SKM-1 (cell line): ENCODE data around the gene PTPRU.

Experiments used
- DNase-seq: peaks from one replicate; lab custom pipeline; 2025; ENCODE audit not compliant: unreplicated experiment; lab: John Stamatoyannopoulos, UW

PTPRU gene

GRCh38 chr1:29360768-29361167 lies 124.4 kb downstream of the PTPRU start:
- DNase-seq: no peak

- no peak for DNase-seq
These were observed 125.4 kb downstream of the PTPRU start for GRCh38 chr1:29361686-29362085.

GRCh38 chr1:29362116-29362515 lies 125.8 kb downstream of the PTPRU start:
- DNase-seq: no peak

DNA sequence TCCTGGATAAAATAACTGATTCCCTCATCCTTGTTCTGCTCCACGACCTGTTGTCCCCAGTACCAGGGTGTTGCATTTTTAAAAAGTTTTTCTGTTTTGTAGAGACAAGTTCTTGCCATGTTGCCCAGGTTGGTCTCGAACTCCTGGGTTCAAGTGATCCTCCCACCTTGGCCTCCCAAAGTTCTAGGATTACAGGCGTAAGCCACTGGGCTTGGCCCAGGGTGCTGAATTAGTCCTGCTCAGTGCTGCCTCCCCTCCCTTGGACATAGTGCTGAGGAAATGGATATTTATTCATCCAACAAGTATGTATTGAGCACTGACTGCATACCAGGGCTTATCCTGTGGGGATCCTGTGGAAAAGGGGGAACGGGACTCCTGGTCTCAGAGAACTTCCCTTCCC lies 126.4 kb downstream of the PTPRU start:
- DNase-seq: no peak

DNA sequence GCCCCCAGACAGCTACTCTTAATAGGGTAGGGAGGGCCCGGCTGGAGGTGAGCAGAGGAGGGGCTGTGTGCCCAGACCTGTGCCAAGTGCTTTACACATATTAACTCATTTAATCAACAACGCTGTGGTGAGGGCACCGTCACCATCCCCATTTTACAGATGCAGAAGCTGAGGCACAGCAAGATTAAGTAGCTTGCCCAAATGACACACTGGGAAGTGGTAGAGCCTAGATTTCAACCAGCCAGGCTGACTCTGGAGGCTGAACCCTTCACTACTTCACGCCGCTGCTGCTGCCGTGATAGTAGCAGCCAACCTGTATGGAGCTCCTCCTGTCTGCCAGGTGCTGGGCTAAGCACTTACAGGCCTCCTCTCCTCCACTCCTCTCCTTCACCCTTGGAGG lies 127.2 kb downstream of the PTPRU start:
- DNase-seq: no peak

DNA sequence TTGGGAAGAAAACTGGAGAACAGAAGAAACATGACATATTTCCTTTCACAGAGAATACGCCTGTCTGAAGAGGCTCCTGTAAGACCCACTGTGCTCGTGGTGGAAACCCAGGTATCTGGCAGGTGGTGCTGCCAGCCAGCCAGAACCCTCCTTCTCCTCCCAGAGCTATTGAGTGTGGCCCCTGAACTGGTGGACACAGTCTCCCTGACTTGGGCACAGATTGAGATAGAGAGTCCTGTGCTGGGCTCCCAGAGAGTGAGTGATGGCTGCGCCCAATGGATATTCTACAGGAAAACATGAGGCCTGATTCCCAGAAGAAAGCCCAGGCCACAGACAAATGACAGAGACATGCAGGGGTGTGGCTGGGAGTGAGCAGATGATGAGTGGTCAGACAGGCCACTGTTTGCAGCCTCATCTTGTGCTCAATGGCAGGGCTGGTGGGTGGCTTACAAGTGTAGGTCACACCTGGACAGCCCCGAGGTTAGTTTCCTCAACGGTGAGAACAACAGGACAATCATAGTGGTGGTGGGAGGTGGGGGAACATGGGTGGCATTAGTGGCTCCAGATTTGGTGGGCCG lies 127.9 kb downstream of the PTPRU start:
- no peak for DNase-seq

DNA sequence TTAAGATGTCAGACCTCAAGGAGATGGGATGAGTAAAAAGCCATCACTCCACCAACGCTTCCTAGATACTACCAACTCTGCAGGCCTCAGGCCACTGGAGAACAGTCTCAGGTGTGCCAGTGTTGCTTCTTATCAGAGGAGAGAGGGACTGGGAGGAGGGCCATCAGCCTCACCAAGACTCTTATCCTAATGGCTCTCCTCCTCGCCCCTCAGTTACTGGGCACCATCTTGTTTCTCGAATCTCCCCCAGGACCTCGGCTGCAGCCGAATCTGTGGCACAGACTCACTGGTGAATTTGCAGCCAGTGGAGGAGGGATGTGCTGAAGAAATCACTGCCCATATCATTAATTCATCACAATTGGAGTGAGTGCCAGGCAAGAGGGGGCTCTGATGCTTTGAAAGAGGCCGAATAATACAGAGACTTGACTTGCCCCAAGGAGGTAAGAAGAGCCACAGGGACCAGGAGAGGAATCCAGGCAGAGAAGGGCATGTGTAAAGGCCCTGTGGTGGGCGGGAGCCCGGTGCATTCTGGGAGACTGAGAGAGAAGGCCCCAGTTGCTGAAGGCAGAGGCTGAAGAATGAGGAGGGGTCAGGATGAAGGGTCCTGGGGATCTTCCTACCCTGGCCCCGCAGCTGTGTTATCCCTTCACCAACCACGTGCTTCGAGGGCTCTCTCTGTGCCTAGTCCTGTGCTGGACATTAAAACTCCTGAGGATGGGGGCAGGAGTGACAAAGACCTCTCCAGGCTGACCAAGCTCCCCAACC lies 129.8 kb downstream of the PTPRU start:
- DNase-seq: no peak

DNA sequence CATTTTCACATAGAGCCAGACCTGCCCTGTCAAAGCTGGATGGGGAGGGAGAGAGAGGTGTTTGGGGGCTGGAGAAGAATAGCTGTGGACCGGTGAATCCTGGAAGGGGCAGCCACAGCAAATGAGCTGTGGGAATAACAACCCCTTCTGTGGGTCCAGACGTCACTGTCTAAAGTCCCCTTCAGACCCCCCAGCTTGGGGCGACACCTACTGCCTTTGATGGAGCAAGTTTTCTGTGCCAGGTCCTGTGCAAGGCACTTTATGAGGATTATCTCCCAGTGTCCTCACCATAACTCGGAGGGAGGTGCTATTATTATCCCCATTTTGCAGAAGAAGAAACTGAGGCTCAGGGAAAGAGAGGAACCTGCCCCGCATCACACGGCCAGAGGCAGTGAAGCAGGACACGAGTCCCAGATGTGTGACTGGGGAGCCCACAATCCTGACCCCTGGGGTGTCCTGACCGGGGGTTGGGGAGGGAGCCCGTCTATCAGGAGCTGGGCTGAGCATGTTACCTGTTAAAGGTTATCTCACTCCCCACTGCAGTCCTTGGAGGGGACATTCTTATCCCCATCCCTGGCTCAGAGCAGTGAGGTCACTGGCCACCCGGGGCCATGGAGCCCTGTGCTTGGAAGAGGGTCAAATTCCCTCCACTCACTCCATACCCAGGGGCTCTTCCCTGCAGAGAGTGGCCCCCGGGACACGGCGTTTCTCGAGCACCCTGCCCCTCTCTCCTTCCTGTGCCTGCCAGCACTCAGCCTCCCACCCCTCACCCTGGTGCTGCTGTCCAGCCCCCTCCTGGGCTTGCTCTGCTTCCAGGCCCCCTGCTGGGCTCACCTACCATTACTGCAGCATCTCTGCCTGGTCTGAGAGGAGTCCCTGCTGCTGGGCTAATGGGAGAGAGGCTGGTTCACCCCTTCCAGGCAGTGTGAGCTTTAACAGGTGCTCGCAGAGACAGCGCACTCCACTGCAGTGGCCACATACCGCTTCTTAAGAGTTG lies 132.9 kb downstream of the PTPRU start:
- no peak for DNase-seq

DNA sequence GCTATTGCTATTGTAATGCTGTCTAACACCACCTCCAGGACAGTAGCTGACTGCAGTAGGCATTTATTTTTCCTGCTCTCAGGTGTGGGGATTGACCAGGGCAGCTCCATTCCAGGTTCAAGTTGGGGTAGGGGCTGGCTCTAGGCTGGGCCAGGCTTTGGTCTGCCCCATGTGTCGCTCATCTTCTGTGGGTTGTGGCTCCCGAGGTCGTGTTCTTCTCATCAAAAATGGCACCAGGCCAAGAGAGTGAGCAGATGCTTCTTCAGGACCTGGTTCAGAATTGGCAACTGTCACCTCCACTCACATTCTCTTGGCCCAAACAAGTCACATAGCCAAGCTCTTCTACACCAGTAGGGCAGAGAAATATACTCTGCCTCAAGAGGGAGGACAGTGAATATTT lies 133.7 kb downstream of the PTPRU start:
- DNase-seq: no peak

DNA sequence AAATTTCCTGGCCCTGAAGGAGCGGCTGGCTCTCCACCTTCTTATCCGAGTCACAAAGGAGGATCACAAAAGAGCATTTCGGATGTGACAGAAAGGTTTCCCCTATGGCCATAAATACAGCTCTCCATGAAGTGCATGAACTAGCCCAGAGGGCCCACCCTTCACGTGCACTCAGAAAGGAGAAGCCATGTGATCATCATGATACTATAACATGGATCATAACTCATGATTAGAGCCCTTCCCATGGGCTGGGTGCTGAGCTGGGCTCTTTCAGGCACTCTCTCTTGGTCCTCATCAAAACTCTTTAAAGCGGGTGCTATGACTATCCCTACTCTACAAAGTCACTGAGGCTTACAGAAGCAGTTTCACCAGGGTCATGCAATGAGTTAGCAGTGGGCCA lies 135.0 kb downstream of the PTPRU start:
- DNase-seq: no peak

GRCh38 chr1:29372108-29372507 lies 135.8 kb downstream of the PTPRU start:
- DNase-seq: no peak
